GM10266 (cell line): Measurements from ENCODE around the gene PKD2L1.
A peak's percentile ranks its signal among the peaks of the same experiment; 100 is the strongest.

Source experiments
- DNase-seq: peaks from one replicate; pipeline ENCODE4 v3.0.0; 2012; ENCODE audit errors: extremely low spot score
- CTCF ChIP-seq: IDR thresholded peaks from 2 replicates; pipeline ENCODE4 v1.5.1; 2012; ENCODE audit warnings: mild to moderate bottlenecking, low read depth; ENCODE audit not compliant: control insufficient read depth, insufficient read depth; ENCODE audit errors: missing control alignments

Gene PKD2L1

GRCh38 chr10:100353770-100354485 is 23.9 kb upstream of the PKD2L1 start:
- no peak for TF ChIP-seq CTCF
- DNase-seq, result no peak

GRCh38 chr10:100350914-100351485 is 21.0 kb upstream of the PKD2L1 start:
- DNase-seq, result no peak
- TF ChIP-seq CTCF, result no peak

GRCh38 chr10:100349672-100350071 is 19.6 kb upstream of the PKD2L1 start:
- TF ChIP-seq CTCF, result no peak
- DNase-seq, result no peak

DNA sequence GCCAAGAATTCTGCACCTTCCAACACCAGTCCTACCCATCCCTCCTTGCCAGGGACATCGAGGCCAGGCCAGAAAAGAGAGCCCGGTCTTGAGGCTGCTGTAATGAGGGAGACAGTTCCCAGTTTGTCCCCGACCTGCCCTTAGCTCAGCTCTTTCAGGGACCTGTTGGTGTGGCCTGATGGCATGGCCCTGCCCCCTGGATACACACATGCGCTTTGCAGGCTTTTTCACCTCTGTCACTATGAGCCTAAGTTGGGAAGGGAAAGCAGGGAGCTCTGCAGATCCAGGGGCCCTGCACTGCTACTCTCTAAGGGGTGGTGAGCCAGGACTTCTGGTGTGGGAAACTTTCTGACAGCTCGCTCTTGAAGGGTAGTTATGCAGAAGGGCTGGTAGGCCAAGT is 19.1 kb upstream of the PKD2L1 start:
- no peak for DNase-seq
- no peak for TF ChIP-seq CTCF

DNA sequence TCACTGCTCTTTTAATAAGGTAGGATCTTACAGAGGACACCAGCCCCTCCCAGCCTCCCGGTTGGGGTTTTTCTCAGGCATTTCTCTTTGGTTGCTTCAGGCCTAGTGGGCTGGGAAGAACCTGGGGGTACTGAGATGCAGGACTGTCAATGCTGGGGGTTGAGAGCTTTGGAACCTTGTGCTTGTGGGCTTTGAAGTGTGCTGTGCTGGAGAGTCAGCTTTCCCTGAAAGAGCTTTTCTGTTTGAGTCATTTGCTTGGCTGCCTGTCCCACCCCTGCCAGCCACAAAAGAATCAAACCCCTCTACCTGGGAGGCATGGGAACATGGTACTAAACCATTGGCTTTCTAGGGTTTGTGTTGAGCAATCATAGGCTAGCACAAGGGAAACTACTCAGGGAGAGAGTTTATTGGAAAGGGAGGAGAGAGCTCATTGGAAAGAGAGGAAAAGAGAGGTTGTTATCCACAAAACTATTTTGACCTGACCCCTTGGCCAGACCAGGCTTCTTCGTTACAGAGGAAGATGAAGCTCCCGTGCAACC is 18.4 kb upstream of the PKD2L1 start:
- no peak for DNase-seq
- TF ChIP-seq CTCF, result no peak

DNA sequence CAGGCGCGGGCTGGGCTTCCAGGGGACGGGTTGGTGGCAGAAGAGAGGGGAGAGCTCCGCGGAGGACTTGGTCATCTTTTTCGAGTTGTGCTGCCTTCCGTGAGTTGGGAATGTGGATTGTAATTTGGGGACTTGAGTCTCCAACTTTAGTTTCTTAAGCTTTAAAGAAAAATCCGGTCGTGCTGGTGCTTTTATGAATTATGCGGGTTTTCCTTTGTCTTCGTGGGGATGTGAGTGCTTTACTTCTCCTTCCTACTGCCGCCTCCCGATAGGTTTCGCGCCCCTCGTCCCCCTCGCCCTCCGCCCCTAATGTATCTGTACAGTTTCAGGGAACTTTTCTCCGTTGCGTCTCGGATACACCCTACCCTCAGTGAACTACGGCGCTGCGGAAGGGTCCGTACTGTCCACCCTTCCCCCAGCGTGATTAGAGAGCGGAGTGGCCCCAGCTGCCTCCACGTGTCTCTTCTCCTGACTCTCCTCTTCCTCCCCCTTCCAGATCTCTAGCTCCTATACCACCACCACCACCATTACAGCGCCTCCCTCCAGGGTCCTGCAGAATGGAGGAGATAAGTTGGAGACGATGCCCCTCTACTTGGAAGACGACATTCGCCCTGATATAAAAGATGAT is 17.7 kb upstream of the PKD2L1 start:
- no peak for TF ChIP-seq CTCF
- no peak for DNase-seq

DNA sequence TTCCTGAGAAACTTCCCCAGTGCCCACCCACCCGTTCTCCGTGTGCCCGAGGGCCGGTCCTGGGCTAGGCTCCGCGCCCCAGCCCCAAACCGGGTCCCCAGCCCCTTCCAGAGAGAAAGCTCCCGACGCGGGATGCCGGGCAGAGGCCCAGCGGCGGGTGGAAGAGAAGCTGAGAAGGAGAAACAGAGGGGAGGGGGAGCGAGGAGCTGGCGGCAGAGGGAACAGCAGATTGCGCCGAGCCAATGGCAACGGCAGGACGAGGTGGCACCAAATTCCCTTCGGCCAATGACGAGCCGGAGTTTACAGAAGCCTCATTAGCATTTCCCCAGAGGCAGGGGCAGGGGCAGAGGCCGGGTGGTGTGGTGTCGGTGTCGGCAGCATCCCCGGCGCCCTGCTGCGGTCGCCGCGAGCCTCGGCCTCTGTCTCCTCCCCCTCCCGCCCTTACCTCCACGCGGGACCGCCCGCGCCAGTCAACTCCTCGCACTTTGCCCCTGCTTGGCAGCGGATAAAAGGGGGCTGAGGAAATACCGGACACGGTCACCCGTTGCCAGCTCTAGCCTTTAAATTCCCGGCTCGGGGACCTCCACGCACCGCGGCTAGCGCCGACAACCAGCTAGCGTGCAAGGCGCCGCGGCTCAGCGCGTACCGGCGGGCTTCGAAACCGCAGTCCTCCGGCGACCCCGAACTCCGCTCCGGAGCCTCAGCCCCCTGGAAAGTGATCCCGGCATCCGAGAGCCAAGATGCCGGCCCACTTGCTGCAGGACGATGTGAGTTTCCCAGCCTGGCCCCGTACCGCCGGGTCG is 16.9 kb upstream of the PKD2L1 start, which contains the start of gene SCD:
TSS of gene SCD (plus strand) at position 469 of the 803 bp plus-strand sequence. CDS start at position 741, 272 bp downstream.
- no peak for TF ChIP-seq CTCF
- DNase-seq, result peak; percentile 93
